Stimulated activated CD4-positive, alpha-beta T cell treated with anti-CD3 and anti-CD28 coated beads, Interleukin-4, amount 100 ng/mL, for 1 hour (primary cell): ENCODE data around the gene UTP15.

Source experiments
- DNase-seq: peaks from one replicate; pipeline ENCODE4 v3.0.0-alpha.2; 2020

Gene UTP15

GRCh38 chr5:73582285-73583145 lies 17.0 kb downstream of the UTP15 start:
- DNase-seq, result no peak

DNA sequence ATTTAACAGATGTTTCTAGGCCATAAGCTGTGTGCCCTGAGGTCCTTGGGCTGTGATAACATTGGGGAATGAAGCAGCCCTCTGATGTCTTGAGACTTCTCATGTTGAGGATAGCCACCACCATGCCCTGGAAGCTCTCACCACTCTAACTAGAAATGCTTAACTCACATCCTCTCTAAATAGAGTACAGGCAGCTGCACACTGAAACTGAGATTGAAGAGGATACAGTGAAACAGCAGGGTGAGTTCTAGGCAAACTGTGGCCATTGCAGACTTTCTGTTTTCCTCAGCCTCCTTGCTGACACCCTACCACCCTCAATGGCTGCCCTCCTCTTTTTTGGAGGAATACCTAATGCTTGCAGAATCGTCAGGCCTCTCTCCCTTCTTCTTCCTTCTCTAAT lies 22.4 kb downstream of the UTP15 start:
- no peak for DNase-seq

GRCh38 chr5:73591102-73591695 lies 25.7 kb downstream of the UTP15 start:
- DNase-seq, result no peak

- no peak for DNase-seq
These were observed 26.4 kb downstream of the UTP15 start for GRCh38 chr5:73591698-73592501.

DNA sequence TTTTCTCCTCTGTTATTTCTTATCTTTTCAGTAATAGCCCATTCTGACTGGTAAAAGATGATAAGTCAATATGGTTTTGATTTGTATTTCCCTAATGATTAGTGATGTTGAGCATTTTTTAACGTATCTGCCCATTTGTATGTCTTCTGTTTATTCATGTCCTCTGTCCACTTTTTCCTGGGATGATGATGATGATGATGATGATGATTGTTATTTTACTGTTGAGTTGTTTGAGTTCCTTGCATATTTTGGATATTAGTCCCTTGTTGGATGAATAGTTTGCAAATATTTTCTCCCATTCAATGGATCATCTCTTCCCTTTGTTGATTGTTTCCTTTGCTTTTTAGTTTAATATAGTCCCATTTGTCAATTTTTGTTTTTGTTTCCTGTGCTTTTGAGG lies 27.0 kb downstream of the UTP15 start:
- no peak for DNase-seq

DNA sequence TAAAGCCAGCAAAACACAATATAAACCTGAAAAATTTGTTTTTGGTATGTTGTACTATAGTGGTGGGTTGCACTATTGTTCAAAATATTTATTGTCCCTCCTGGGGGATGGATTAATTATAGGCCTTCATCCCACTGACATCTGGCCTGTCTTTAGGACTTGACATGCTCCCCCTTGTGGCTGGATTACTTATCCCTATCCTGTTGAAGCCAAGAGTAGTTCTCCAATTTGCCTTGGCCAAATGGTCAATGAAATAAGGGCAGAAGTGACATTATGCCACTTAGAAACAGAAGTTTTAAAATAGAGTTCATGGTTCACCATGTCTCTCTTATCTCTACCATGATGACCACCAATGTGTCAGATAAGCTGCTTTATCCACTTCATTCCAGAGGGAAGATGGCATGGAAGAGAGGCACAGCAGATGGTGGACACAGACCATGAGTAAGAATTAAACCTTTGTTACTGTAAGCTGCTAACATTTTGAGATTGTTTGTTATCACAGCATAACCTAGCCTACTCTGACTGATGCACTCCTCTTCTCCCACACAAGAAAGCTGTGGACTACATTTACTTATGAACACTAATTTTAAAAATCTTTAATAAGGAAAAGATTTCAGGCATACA lies 31.3 kb downstream of the UTP15 start:
- DNase-seq, result no peak

DNA sequence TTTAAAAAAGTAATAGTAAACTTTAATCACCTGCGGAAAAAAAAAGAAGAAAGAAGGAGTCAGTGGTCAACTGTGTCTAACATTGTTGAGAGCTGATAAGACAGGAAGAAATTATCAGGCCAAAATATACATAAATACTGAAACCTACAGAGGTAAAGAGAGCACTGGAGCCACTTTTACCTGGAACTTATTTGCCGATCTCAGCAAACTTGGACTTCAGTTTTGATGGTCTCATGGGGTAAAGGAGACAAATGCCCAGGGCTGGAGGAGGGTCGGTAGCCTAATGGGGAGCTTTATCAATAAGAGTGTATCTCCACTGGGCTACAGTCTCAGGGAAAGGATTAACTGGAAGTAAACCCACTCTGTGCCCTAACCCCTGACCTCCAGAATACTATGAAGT lies 33.8 kb downstream of the UTP15 start:
- DNase-seq, result no peak

DNA sequence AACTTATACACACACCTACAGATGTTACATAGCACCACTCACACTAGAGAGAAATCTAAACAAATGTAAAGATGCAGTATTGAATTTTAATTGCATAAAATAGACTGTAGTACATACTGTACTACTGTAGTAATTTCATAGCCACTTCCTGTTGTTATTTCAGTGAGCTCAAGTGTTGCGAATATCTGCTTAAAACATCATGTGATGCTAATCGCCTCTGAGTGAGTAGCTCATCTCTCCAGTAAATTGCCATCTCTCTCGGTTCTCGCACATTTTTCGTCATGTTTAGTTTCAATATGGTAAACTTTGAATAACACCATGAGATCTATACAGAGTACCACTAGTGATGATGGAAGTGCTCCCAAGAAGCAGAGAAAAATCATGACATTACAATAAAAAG lies 38.5 kb downstream of the UTP15 start:
- no peak for DNase-seq

GRCh38 chr5:73605223-73606087 lies 39.9 kb downstream of the UTP15 start:
- no peak for DNase-seq

DNA sequence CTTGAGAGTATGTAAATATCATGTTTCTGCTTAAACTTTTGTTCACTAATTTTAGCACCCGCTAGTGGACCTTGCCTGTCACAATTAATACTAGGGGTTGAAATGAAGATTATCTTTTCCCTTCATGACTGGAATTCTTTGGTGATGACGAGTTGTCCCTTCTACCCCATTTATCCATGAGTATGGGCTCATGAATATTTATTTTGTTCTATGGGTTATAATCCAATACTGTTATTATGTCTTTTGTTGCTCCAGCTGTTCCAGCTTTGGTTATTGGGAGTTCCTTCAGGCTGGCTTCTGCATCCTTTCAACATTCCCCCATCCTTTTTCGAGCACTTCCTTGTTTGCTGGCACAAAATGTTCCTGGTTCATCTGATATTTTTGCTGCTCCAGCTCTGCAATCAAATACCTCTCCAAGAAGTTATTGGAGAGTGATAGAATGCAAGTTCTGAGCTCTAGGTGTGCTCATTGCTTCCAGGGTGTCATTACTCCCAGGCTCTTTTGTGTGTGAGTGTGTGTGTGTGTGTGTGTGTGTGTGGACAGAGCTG lies 40.7 kb downstream of the UTP15 start:
- no peak for DNase-seq

GRCh38 chr5:73607228-73607627 lies 41.7 kb downstream of the UTP15 start:
- no peak for DNase-seq

DNA sequence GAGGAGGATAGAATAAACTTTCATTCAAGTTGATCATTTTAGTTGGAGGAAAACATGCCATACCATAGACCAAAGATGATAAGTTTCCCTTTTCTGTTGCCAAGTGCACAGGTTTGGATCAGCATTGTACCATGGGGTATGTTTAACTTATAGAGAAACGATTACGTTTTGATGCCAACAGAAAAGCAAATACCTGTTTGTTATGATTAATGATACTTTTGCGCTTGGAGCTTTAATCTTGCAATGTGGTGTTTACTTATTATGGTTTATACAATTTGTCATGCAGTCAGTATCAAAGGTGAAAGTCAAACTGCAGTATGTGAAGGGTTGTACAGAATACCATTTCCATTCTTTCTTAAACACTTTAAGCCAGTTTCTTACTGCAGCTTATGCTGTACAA lies 47.3 kb downstream of the UTP15 start:
- DNase-seq, result no peak

- no peak for DNase-seq
These were observed 49.5 kb downstream of the UTP15 start for GRCh38 chr5:73615085-73615484.

DNA sequence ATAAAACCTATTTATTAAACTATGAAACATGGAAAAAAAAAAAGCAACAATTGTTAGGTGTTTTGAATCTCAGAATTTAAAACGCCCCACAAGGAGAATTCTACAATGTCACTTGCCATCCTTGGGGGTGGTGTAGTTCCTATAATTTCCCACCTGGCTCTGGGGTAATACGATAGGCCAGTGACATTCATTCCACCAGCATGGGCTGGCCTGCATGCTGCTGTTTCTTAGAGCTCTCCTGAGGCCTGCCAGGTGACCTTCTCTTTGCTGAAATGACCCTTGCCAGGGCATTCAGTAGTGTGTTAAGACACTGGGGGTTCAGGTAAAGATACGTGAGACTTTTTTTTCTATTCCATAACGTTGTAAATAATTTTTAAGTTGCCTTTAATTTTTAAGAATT lies 50.4 kb downstream of the UTP15 start:
- no peak for DNase-seq

DNA sequence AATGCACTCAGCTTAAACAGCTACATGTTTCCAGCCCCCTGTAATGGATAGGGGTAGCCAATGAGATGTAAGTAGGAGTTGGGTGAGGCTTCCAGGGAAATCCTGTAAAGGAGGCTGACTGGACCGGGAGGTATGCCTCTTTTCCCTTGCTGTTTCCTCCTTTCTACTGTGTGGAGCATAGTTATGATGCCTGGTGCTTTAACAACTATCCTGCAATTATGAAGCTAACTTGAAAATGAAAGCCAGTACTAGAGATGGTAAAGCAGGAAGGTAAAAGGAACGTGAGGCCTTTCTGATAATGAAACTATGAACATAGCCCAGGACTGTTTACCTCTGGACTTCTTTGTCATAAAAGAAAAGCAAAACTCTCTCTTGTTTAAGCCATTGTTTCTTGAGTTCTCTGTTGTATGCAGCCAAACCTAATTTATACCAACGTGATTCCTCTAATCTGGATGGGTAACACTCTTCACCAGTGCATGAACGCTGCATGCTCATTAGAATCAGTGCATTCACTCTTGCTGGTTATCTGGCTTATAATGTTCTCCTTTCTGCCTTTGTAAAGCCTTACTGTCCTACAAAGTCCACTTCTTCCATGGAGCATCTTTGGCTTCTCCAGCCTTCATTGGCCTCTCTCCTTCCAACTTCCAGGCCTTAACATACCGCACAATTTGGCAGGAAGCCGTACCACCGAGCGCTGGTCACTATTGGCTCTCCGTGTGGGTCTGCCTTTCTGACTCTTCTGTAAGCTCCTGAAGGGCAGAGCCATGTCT lies 52.2 kb downstream of the UTP15 start:
- no peak for DNase-seq

- DNase-seq, result no peak
These were observed 54.2 kb downstream of the UTP15 start for GRCh38 chr5:73619606-73620333.

DNA sequence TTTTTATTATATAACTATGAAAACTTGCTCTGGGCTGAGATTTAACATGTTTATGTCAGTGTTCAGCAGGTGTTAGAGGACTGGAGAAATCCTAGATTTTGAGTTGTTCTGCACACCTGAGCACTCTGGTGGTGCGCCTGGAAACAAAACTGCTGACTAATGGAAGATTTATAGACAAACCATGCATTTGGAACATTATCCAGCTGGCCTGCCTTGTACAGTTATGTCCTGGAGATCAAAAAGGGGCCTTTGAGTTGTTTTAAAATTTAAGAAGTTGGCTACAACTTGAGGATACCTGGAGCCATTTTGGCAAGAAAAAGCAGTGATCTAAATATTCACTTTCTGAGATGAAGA lies 54.8 kb downstream of the UTP15 start:
- no peak for DNase-seq

GRCh38 chr5:73623060-73623459 lies 57.5 kb downstream of the UTP15 start:
- no peak for DNase-seq

DNA sequence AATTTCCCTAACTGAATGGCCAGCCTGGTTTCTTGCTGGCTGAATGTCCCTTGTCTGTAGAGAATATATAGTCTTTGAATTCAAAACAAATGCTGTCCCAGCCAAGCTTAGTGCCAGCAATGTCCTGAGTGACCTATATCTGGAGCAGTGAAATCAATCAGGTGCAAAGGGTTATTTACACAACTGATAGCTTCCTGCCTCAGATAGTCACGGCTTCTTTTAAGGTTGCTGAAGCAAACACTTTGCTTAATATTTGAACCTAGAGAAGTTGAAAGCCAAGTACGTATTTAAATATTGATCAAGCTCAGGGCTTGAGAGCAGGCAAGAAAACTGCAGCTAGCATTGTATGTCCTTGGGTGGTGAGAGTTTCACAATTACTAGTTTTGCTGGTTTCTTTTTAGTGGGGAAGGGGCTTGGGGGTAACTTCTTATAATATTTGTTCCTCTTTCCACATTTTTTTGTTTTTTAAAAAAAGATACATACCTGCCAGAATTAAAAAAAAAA lies 58.4 kb downstream of the UTP15 start:
- DNase-seq, result no peak

- no peak for DNase-seq
These were observed 59.3 kb downstream of the UTP15 start for GRCh38 chr5:73624888-73625287.
